OCI-LY3 (cell line): ENCODE results near the gene MLLT10.

Experiments
- EZH2phosphoT487 ChIP-seq: fragments of 200-600 bp; shearing (Covaris generic); IDR thresholded peaks from 2 replicates; pipeline ENCODE4 v1.6.1; 2018; ENCODE audit warnings: antibody characterized with exemption, mixed run types, low read depth
- TF ChIP-seq, protein P1 (sequence below): fragments of 200-600, 300-600 bp; sonication (generic); IDR thresholded peaks from 2 replicates; pipeline ENCODE4 v1.5.1; 2014; ENCODE audit warnings: antibody characterized with exemption, low read length, low read depth

DNA sequence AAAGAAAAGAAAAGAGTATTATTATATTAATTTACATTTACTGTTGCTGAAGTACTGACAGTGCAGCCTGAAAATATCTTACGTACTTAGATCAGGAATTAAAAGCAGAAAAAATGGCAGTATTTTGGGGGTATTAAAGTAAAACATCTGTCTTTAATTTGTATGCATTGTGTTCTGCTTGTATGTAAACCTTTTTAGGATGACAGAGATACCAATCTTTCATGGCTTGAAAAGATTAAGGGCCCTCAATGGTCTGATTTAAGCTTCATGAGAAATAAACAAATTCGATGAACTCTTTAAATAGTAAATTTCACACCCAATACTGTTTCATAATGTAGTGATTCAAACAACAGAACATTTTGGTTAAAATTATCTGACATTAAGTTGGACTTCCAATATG lies 116.3 kb downstream of the MLLT10 start:
- TF ChIP-seq, protein P1, sequence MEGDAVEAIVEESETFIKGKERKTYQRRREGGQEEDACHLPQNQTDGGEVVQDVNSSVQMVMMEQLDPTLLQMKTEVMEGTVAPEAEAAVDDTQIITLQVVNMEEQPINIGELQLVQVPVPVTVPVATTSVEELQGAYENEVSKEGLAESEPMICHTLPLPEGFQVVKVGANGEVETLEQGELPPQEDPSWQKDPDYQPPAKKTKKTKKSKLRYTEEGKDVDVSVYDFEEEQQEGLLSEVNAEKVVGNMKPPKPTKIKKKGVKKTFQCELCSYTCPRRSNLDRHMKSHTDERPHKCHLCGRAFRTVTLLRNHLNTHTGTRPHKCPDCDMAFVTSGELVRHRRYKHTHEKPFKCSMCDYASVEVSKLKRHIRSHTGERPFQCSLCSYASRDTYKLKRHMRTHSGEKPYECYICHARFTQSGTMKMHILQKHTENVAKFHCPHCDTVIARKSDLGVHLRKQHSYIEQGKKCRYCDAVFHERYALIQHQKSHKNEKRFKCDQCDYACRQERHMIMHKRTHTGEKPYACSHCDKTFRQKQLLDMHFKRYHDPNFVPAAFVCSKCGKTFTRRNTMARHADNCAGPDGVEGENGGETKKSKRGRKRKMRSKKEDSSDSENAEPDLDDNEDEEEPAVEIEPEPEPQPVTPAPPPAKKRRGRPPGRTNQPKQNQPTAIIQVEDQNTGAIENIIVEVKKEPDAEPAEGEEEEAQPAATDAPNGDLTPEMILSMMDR = no peak
- no peak for TF ChIP-seq EZH2phosphoT487
